Keratinocyte (primary cell): ENCODE data around the gene DNAJC19.

Experiments
- CTCF ChIP-seq, 3 experiments: IDR thresholded peaks in 1 of 3; conservative IDR thresholded peaks in 1 of 3; optimal IDR thresholded peaks in 1 of 3; 2 replicates in 2 of 3; 3 replicates in 1 of 3; pipeline versions ENCODE3 to v1.5.1; 2011; ENCODE audit warnings: low read length in 3 of 3, mild to moderate bottlenecking in 3 of 3, moderate library complexity in 2 of 3, control low read depth in 1 of 3, inconsistent platforms in 1 of 3; ENCODE audit not compliant: insufficient read depth in 2 of 3; ENCODE audit errors: extremely low read depth in 1 of 3
- EZH2 ChIP-seq: IDR thresholded peaks from one replicate; pipeline ENCODE4 v1.6.1; 2012; ENCODE audit warnings: inconsistent platforms, mild to moderate bottlenecking, low read length, moderate library complexity

GRCh38 chr3:180989291-180990163, at the start of gene DNAJC19:
- TF ChIP-seq CTCF (optimal IDR thresholded peaks at IDR 0.05 in 1 of 3, IDR thresholded peaks at IDR 0.05 in 1 of 3, conservative IDR thresholded peaks at IDR 0.05 in 1 of 3; ENCODE audit: extremely low read depth in 1 of 3, insufficient read depth in 2 of 3, low read length in 3 of 3) = no peak
- no peak for TF ChIP-seq EZH2
